HEK293T (cell line): ENCODE results near the gene CLCN1.

ENCODE experiments used
- CTCF ChIA-PET: fragments of 350-600 bp; formaldehyde crosslinking; extraction: SDS; loops from one replicate; lab custom pipeline; 2021; ENCODE audit warnings: antibody characterized with exemption, inconsistent platforms; lab: Yijun Ruan, JAX
- POLR2A ChIA-PET: fragments of 350-600 bp; formaldehyde crosslinking; extraction: SDS; loops from one replicate; lab custom pipeline; 2020; ENCODE audit warnings: antibody characterized with exemption, inconsistent platforms; lab: Yijun Ruan, JAX
- DNase-seq: peaks from one replicate; pipeline ENCODE4 v3.0.0; 2012; ENCODE audit warnings: mixed read lengths; ENCODE audit errors: extremely low spot score
- ARNT ChIP-seq: fragments of 450-650 bp; IDR thresholded peaks from 2 replicates; pipeline ENCODE4 v1.6.1; 2017; ENCODE audit warnings: mild to moderate bottlenecking
- BHLHE40 ChIP-seq: fragments of 450-650 bp; IDR thresholded peaks from 2 replicates; pipeline ENCODE4 v1.6.1; 2016; ENCODE audit warnings: mild to moderate bottlenecking, moderate library complexity, borderline replicate concordance
- CTBP1 ChIP-seq: fragments of 450-650 bp; IDR thresholded peaks from 2 replicates; pipeline ENCODE4 v1.6.1; 2016; ENCODE audit warnings: borderline replicate concordance
- ELF4 ChIP-seq: fragments of 450-650 bp; IDR thresholded peaks from 2 replicates; pipeline ENCODE4 v1.6.1; 2017; ENCODE audit warnings: antibody characterized with exemption
- FOXA1 ChIP-seq: fragments of 450-650 bp; IDR thresholded peaks from 2 replicates; pipeline ENCODE4 v1.6.1; 2016; ENCODE audit warnings: mild to moderate bottlenecking
- FOXK2 ChIP-seq: fragments of 450-650 bp; IDR thresholded peaks from 2 replicates; pipeline ENCODE4 v1.6.1; 2016; ENCODE audit warnings: mild to moderate bottlenecking
- FOXM1 ChIP-seq: fragments of 450-650 bp; IDR thresholded peaks from 2 replicates; pipeline ENCODE4 v1.6.1; 2017; ENCODE audit warnings: mild to moderate bottlenecking, borderline replicate concordance
- HDGF ChIP-seq: fragments of 450-650 bp; IDR thresholded peaks from 2 replicates; pipeline ENCODE4 v1.6.1; 2017; ENCODE audit warnings: antibody characterized with exemption, borderline replicate concordance
- L3MBTL2 ChIP-seq: fragments of 450-650 bp; conservative IDR thresholded peaks from 2 replicates; pipeline ENCODE4 v1.6.1; 2016; ENCODE audit warnings: mild to moderate bottlenecking
- LEF1 ChIP-seq: fragments of 450-650 bp; IDR thresholded peaks from 2 replicates; pipeline ENCODE4 v1.6.1; 2017; ENCODE audit warnings: mild to moderate bottlenecking, borderline replicate concordance
- NFRKB ChIP-seq: fragments of 450-650 bp; IDR thresholded peaks from 2 replicates; pipeline ENCODE4 v1.6.1; 2016; ENCODE audit warnings: mild to moderate bottlenecking, moderate library complexity
- PKNOX1 ChIP-seq: fragments of 450-650 bp; IDR thresholded peaks from 2 replicates; pipeline ENCODE4 v1.6.1; 2016
- SP1 ChIP-seq: fragments of 450-650 bp; IDR thresholded peaks from 2 replicates; pipeline ENCODE4 v1.6.1; 2017
- SUZ12 ChIP-seq: fragments of 450-650 bp; IDR thresholded peaks from 2 replicates; pipeline ENCODE4 v1.6.1; 2016; ENCODE audit warnings: mild to moderate bottlenecking
- TARDBP ChIP-seq: fragments of 450-650 bp; IDR thresholded peaks from 2 replicates; pipeline ENCODE4 v1.6.1; 2016
- ZNF384 ChIP-seq: fragments of 450-650 bp; IDR thresholded peaks from 2 replicates; pipeline ENCODE4 v1.6.1; 2016

The CLCN1 gene

DNA sequence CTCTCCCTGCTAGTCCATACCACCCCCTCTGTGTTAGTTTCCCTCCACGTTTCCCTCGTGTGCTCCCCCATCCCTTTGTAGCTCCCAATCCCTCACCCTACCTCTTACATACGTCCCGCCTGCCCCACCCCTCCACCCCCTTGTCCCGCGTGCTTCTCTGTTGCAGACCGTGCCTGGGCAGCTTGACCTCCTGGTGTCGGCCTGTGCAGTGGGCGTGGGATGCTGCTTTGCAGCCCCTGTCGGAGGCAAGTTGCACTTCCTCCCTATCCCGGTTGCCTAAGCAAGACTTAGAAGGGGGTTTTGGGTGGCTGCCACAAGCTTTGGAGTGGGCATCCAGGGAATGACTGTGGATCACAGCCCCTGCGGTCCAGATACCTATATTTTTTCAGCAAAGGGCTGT lies 7.7 kb downstream of the CLCN1 start:
- no peak for DNase-seq
- TF ChIP-seq FOXM1 (no peak), PKNOX1 (no peak), SP1 (no peak), HDGF (no peak), LEF1 (no peak), SUZ12 (no peak), FOXA1 (no peak), ARNT (no peak), NFRKB (no peak), CTBP1 (no peak), TARDBP (no peak)
- ChIA-PET POLR2A (no interaction called here), CTCF (interaction anchor here (1.2 kb wide), 1 partner anchor 14 kb away, joined by 3 read pairs; no protein-coding TSS in a partner anchor)

DNA sequence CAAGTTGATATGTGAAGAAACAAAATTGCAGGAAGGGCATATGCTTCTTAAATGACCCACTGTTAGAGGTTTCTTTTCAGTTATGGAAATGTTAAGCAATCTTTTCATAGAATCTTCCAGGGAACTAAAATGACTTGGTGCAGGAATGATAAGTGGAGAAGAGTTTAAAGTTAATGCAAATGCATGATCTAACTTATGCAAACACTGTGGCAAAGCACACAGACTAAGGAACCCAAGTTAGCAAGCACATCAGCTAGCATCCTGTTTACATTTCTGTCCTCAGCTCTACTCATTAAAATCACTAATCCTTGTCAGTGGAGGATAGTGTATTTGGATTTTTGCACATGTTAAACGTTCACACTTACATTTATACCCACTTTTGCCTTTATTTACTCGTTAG lies 9.3 kb downstream of the CLCN1 start:
- POLR2A ChIA-PET: no interaction called here
- CTCF ChIA-PET: no interaction called here
- TF ChIP-seq FOXM1 (no peak), BHLHE40 (no peak), ARNT (no peak), LEF1 (no peak), ZNF384 (no peak), SUZ12 (no peak), TARDBP (no peak), FOXK2 (no peak), CTBP1 (no peak), L3MBTL2 (no peak), ELF4 (no peak), SP1 (no peak), PKNOX1 (no peak), FOXA1 (no peak), NFRKB (no peak), HDGF (no peak)
- no peak for DNase-seq

- TF ChIP-seq ZNF384: no peak
- no peak for TF ChIP-seq HDGF
- no peak for TF ChIP-seq BHLHE40
- no peak for TF ChIP-seq FOXK2
- no peak for TF ChIP-seq SP1
- TF ChIP-seq NFRKB: no peak
- TF ChIP-seq CTBP1: no peak
- no peak for TF ChIP-seq LEF1
- TF ChIP-seq ARNT: no peak
- no peak for TF ChIP-seq PKNOX1
- TF ChIP-seq TARDBP: no peak
- no peak for TF ChIP-seq ELF4
- no peak for TF ChIP-seq FOXA1
- no peak for TF ChIP-seq L3MBTL2
- no peak for TF ChIP-seq FOXM1
- no peak for TF ChIP-seq SUZ12
- ChIA-PET CTCF (interaction anchor here (0.6 to 1.0 kb wide), 2 partner anchors 9 to 71 kb away, joined by 3 to 5 read pairs; no protein-coding TSS in a partner anchor), POLR2A (interaction anchor here (0.7 kb wide), 1 partner anchor 9 kb away, joined by 3 read pairs; no protein-coding TSS in a partner anchor)
- no peak for DNase-seq
Measured at GRCh38 chr7:143327903-143328302, 12.0 kb downstream of the CLCN1 start.

GRCh38 chr7:143329471-143330170 lies 13.7 kb downstream of the CLCN1 start:
- POLR2A ChIA-PET: no interaction called here
- no peak for TF ChIP-seq PKNOX1
- no peak for TF ChIP-seq LEF1
- TF ChIP-seq ZNF384: no peak
- no peak for TF ChIP-seq L3MBTL2
- TF ChIP-seq TARDBP: no peak
- CTCF ChIA-PET: no interaction called here
- DNase-seq: no peak

- ChIA-PET CTCF (interaction anchor here (0.7 kb wide), 1 partner anchor 9 kb away, joined by 3 read pairs; no protein-coding TSS in a partner anchor), POLR2A (no interaction called here)
- no peak for TF ChIP-seq PKNOX1
- TF ChIP-seq TARDBP: no peak
- TF ChIP-seq FOXA1: no peak
- TF ChIP-seq HDGF: no peak
- no peak for TF ChIP-seq SUZ12
- TF ChIP-seq CTBP1: no peak
- no peak for TF ChIP-seq L3MBTL2
- no peak for TF ChIP-seq SP1
- TF ChIP-seq BHLHE40: no peak
- TF ChIP-seq LEF1: no peak
- no peak for TF ChIP-seq ARNT
- TF ChIP-seq FOXM1: no peak
- TF ChIP-seq NFRKB: no peak
- no peak for TF ChIP-seq ZNF384
- TF ChIP-seq FOXK2: no peak
- TF ChIP-seq ELF4: no peak
- DNase-seq: no peak
Measured at GRCh38 chr7:143331179-143331801, 15.4 kb downstream of the CLCN1 start.
